ENCODE data around the gene EPB41. TPM values are rescaled to one million over a fixed set of nuclear protein-coding genes. Genes with fewer than 3 reads are reported as not detected.
A peak's percentile ranks its signal among the peaks of the same experiment; 100 is the strongest.
"Not testable (repeated sequence)": the region's sequence is repeated elsewhere in the genome, so short reads cannot be mapped to it uniquely, and the experiment has no call there.

The EPB41 gene
- total RNA-seq, 2 experiments from 2014 or later: 163 to 198 TPM

GRCh38 chr1:29150346-29150745, 236.0 kb downstream of the EPB41 start:
- CTCF ChIA-PET: interaction anchor here (0.9 kb wide), 1 partner anchor 19 kb away, joined by 4 read pairs; no protein-coding TSS in a partner anchor

GRCh38 chr1:29152046-29152805, 237.9 kb downstream of the EPB41 start:
- ChIA-PET CTCF (interaction anchor here (1.2 to 1.7 kb wide), 2 partner anchors 30 to 31 kb away, joined by 3 to 4 read pairs; no protein-coding TSS in a partner anchor), POLR2A (no interaction called here)
- no peak overlapping the region for H3K4me3 Mint-ChIP-seq
- no peak overlapping the region for H3K27ac Mint-ChIP-seq
- H3K27me3 Mint-ChIP-seq: no peaks in the 10 kb centered on the region
- H3K9me3 Mint-ChIP-seq: no peaks in the 10 kb centered on the region
- no peak for DNase-seq
- peaks cover 76% of the 10 kb centered on the region for H3K36me3 Mint-ChIP-seq (ENCODE audit: low read depth)
- no peaks in the 10 kb centered on the region for H3K4me1 Mint-ChIP-seq

More at GRCh38 chr1:29150346-29150745, 236.0 kb downstream of the EPB41 start:
- H3K27ac Mint-ChIP-seq, POLR2A ChIA-PET, H3K9me3 Mint-ChIP-seq, H3K4me1 Mint-ChIP-seq, H3K4me3 Mint-ChIP-seq, DNase-seq, H3K27me3 Mint-ChIP-seq: not testable (repeated sequence)
- peaks cover 79% of the 10 kb centered on the region for H3K36me3 Mint-ChIP-seq (ENCODE audit: low read depth)

GRCh38 chr1:29156543-29157268, 242.3 kb downstream of the EPB41 start:
- ChIA-PET POLR2A (no interaction called here), CTCF (no interaction called here)
- Mint-ChIP-seq H3K4me3 (no peak overlapping the region), H3K27me3 (no peaks in the 10 kb centered on the region), H3K27ac (peak overlapping the region; percentile 9), H3K9me3 (no peaks in the 10 kb centered on the region), H3K4me1 (peaks cover 8% of the 10 kb centered on the region), H3K36me3 (ENCODE audit: low read depth) (peaks cover 56% of the 10 kb centered on the region)
- no peak for DNase-seq

- POLR2A ChIA-PET: no interaction called here
- no peak overlapping the region for H3K4me3 Mint-ChIP-seq
Observed at GRCh38 chr1:29157269-29157601, 242.9 kb downstream of the EPB41 start.

GRCh38 chr1:29159773-29160172, 245.4 kb downstream of the EPB41 start:
- Mint-ChIP-seq H3K4me1 (peaks cover 26% of the 10 kb centered on the region), H3K36me3 (ENCODE audit: low read depth) (peaks cover 54% of the 10 kb centered on the region), H3K27ac (no peak overlapping the region), H3K9me3 (no peaks in the 10 kb centered on the region), H3K4me3 (no peak overlapping the region), H3K27me3 (no peaks in the 10 kb centered on the region)
- CTCF ChIA-PET: no interaction called here
- POLR2A ChIA-PET: interaction anchor here (0.7 kb wide), 1 partner anchor 10 kb away, joined by 3 read pairs; no protein-coding TSS in a partner anchor
- no peak for DNase-seq

More at GRCh38 chr1:29157269-29157601, 242.9 kb downstream of the EPB41 start:
- Mint-ChIP-seq H3K27ac (no peak overlapping the region), H3K27me3 (no peaks in the 10 kb centered on the region), H3K36me3 (ENCODE audit: low read depth) (peaks cover 52% of the 10 kb centered on the region), H3K4me1 (peaks cover 10% of the 10 kb centered on the region), H3K9me3 (no peaks in the 10 kb centered on the region)
- DNase-seq: no peak
- CTCF ChIA-PET: interaction anchor here (0.5 to 1.3 kb wide), 2 partner anchors 321 to 532 kb away, joined by 3 to 4 read pairs; no protein-coding TSS in a partner anchor

- Mint-ChIP-seq H3K27me3 (no peaks in the 10 kb centered on the region), H3K36me3 (ENCODE audit: low read depth) (peaks cover 55% of the 10 kb centered on the region), H3K9me3 (no peaks in the 10 kb centered on the region), H3K4me1 (peaks cover 49% of the 10 kb centered on the region), H3K4me3 (no peak overlapping the region), H3K27ac (no peak overlapping the region)
- no peak for DNase-seq
- POLR2A ChIA-PET: no interaction called here
- CTCF ChIA-PET: no interaction called here
Observed at GRCh38 chr1:29162025-29162424, 247.7 kb downstream of the EPB41 start.

GRCh38 chr1:29162476-29163138, 248.2 kb downstream of the EPB41 start:
- no peak overlapping the region for H3K27ac Mint-ChIP-seq
- H3K9me3 Mint-ChIP-seq: no peaks in the 10 kb centered on the region
- no peak for DNase-seq
- H3K4me1 Mint-ChIP-seq: peaks cover 51% of the 10 kb centered on the region
- H3K27me3 Mint-ChIP-seq: no peaks in the 10 kb centered on the region
- peaks cover 53% of the 10 kb centered on the region for H3K36me3 Mint-ChIP-seq (ENCODE audit: low read depth)
- no peak overlapping the region for H3K4me3 Mint-ChIP-seq
- POLR2A ChIA-PET: no interaction called here
- CTCF ChIA-PET: no interaction called here

GRCh38 chr1:29164588-29164987, 250.2 kb downstream of the EPB41 start:
- Mint-ChIP-seq H3K36me3 (ENCODE audit: low read depth) (peaks cover 52% of the 10 kb centered on the region), H3K27ac (no peak overlapping the region), H3K9me3 (no peaks in the 10 kb centered on the region), H3K4me3 (no peak overlapping the region), H3K4me1 (peaks cover 64% of the 10 kb centered on the region), H3K27me3 (no peaks in the 10 kb centered on the region)
- POLR2A ChIA-PET: no interaction called here
- CTCF ChIA-PET: no interaction called here
- no peak for DNase-seq

GRCh38 chr1:29166291-29166878, 252.0 kb downstream of the EPB41 start:
- CTCF ChIA-PET: interaction anchor here (0.6 to 2.7 kb wide), 5 partner anchors 12 to 289 kb away, joined by 3 to 8 read pairs (median 4); partner anchors contain the start of gene SRSF4
- no peaks in the 10 kb centered on the region for H3K9me3 Mint-ChIP-seq

GRCh38 chr1:29167904-29168303, 253.5 kb downstream of the EPB41 start:
- no peaks in the 10 kb centered on the region for H3K27me3 Mint-ChIP-seq
- DNase-seq: no peak
- no peak overlapping the region for H3K4me3 Mint-ChIP-seq
- ChIA-PET CTCF (interaction anchor here (0.6 to 2.7 kb wide), 4 partner anchors 12 to 291 kb away, joined by 3 to 8 read pairs (median 4); partner anchors contain the start of gene SRSF4), POLR2A (no interaction called here)
- no peaks in the 10 kb centered on the region for H3K9me3 Mint-ChIP-seq
- peaks cover 76% of the 10 kb centered on the region for H3K4me1 Mint-ChIP-seq
- H3K36me3 Mint-ChIP-seq (ENCODE audit: low read depth): peaks cover 62% of the 10 kb centered on the region
- H3K27ac Mint-ChIP-seq: no peak overlapping the region

More at GRCh38 chr1:29166291-29166878, 252.0 kb downstream of the EPB41 start:
- Mint-ChIP-seq H3K36me3 (ENCODE audit: low read depth) (peaks cover 53% of the 10 kb centered on the region), H3K27ac (peak overlapping the region; percentile 47), H3K27me3 (no peaks in the 10 kb centered on the region), H3K4me1 (peaks cover 72% of the 10 kb centered on the region), H3K4me3 (no peak overlapping the region)
- POLR2A ChIA-PET: no interaction called here
- DNase-seq: peak; percentile 45
